Measurements from ENCODE around the gene ZNF667. TPM values are rescaled to one million over a fixed set of nuclear protein-coding genes. Genes with fewer than 3 reads are reported as not detected.
A peak's percentile ranks its signal among the peaks of the same experiment; 100 is the strongest.

Gene ZNF667
- total and polyA plus RNA-seq, 2 experiments from 2014 or later: 5.6 to 8.6 TPM

DNA sequence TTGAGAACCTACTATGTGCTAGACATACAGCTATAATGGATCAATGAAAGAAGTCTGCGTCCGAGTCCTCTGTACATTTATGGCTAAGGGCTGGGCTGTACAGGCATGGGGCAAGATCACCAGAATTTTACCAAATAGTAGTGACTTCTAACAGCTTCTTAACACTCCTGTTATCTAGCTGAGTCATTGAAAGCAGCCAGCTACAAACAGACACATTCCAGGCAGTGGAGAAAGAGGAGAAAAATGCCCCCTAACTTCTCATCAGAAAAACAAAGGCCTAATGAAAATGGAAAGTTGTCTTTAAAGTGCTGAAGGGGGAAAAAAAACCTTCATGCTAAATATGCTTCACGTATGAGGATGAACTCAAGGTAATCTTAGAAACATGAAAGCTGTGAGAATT lies 14.3 kb upstream of the ZNF667 start (continued):
- TF ChIP-seq, protein P1, sequence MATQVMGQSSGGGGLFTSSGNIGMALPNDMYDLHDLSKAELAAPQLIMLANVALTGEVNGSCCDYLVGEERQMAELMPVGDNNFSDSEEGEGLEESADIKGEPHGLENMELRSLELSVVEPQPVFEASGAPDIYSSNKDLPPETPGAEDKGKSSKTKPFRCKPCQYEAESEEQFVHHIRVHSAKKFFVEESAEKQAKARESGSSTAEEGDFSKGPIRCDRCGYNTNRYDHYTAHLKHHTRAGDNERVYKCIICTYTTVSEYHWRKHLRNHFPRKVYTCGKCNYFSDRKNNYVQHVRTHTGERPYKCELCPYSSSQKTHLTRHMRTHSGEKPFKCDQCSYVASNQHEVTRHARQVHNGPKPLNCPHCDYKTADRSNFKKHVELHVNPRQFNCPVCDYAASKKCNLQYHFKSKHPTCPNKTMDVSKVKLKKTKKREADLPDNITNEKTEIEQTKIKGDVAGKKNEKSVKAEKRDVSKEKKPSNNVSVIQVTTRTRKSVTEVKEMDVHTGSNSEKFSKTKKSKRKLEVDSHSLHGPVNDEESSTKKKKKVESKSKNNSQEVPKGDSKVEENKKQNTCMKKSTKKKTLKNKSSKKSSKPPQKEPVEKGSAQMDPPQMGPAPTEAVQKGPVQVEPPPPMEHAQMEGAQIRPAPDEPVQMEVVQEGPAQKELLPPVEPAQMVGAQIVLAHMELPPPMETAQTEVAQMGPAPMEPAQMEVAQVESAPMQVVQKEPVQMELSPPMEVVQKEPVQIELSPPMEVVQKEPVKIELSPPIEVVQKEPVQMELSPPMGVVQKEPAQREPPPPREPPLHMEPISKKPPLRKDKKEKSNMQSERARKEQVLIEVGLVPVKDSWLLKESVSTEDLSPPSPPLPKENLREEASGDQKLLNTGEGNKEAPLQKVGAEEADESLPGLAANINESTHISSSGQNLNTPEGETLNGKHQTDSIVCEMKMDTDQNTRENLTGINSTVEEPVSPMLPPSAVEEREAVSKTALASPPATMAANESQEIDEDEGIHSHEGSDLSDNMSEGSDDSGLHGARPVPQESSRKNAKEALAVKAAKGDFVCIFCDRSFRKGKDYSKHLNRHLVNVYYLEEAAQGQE (IDR thresholded peaks at IDR 0.05; ENCODE audit: unreplicated experiment): no peak

DNA sequence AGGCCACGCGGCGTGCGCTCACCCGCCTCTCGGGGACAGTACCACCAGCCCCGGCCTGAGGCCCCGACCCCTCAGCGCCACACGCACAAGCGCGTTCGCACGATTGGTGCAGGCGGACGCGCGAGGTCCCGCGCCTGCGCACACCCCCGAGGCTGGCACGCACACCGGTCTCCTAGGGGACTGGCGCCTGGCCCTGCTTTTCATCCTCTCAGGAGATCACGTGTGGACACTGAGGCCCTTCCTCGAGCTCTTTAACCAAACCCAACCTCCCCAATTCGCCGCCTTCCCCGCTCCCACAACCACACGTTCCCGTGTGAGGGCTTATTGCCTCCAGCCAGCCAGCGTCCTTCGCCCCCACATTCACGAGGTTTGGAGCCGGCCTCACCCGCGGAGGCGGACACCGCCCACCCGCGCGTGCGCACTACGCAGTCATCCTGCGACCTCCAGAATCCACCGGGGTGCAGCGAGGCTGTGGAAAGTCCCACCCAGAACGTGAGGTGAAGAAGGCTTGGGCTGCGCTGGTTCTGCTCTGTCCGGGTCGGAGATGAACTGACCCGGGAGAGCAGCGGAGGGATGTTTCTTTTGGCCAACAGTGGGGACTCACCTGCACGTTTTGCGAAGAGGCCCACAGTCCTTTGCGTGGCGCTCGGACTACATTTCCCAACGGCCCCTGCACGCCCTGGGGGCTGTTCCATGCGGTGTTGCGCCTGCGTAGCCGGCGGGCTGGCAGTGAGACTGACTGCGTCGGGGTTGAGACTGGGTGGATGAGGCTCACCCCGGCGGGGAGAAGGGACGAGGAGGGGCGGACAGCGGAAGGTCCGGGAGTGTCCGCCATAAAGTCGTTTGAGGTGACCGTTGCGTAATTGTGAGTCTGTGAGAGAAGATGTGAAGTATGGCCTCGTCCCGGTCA lies 539 bp upstream of the ZNF667 start:
- peak overlapping the region; percentile 91 for H3K4me3 Mint-ChIP-seq
- peak; percentile 90 for ATAC-seq
- DNase-seq (ENCODE audit: low spot score): peak; percentile 87
- peaks cover 79% of the 10 kb centered on the region for H3K79me2 ChIP-seq (replicated peaks; ENCODE audit: insufficient read depth)
- H3F3A ChIP-seq (replicated peaks; ENCODE audit: low read depth): no peaks in the 10 kb centered on the region
- TF ChIP-seq EZH2phosphoT487 (IDR thresholded peaks at IDR 0.05; ENCODE audit: unreplicated experiment) (no peak), POLR2AphosphoS5 (IDR thresholded peaks at IDR 0.05; ENCODE audit: low read depth) (peak; percentile 65), CREB1 (CRISPR knock-in tag; IDR thresholded peaks at IDR 0.05; ENCODE audit: low read depth) (no peak)
- TF ChIP-seq, protein P2, sequence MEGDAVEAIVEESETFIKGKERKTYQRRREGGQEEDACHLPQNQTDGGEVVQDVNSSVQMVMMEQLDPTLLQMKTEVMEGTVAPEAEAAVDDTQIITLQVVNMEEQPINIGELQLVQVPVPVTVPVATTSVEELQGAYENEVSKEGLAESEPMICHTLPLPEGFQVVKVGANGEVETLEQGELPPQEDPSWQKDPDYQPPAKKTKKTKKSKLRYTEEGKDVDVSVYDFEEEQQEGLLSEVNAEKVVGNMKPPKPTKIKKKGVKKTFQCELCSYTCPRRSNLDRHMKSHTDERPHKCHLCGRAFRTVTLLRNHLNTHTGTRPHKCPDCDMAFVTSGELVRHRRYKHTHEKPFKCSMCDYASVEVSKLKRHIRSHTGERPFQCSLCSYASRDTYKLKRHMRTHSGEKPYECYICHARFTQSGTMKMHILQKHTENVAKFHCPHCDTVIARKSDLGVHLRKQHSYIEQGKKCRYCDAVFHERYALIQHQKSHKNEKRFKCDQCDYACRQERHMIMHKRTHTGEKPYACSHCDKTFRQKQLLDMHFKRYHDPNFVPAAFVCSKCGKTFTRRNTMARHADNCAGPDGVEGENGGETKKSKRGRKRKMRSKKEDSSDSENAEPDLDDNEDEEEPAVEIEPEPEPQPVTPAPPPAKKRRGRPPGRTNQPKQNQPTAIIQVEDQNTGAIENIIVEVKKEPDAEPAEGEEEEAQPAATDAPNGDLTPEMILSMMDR (conservative IDR thresholded peaks at IDR 0.05; ENCODE audit: low read depth in 2 of 2): no peak
- TF ChIP-seq, protein P1 (IDR thresholded peaks at IDR 0.05; ENCODE audit: unreplicated experiment): no peak
- TF ChIP-seq, protein P3, sequence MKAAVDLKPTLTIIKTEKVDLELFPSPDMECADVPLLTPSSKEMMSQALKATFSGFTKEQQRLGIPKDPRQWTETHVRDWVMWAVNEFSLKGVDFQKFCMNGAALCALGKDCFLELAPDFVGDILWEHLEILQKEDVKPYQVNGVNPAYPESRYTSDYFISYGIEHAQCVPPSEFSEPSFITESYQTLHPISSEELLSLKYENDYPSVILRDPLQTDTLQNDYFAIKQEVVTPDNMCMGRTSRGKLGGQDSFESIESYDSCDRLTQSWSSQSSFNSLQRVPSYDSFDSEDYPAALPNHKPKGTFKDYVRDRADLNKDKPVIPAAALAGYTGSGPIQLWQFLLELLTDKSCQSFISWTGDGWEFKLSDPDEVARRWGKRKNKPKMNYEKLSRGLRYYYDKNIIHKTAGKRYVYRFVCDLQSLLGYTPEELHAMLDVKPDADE (IDR thresholded peaks at IDR 0.05): peak; percentile 73
- no peaks in the 10 kb centered on the region for H3K4me1 ChIP-seq (ENCODE audit: insufficient read depth)
- peak overlapping the region; percentile 83 for H3K4me3 ChIP-seq
- H3K9me2 ChIP-seq (ENCODE audit: insufficient read depth): no peaks in the 10 kb centered on the region
- peaks cover 11% of the 10 kb centered on the region for H3K27me3 Mint-ChIP-seq (ENCODE audit: insufficient read depth, low read depth, poor library complexity)
- no peaks in the 10 kb centered on the region for H3K4me1 Mint-ChIP-seq
- H3K27ac Mint-ChIP-seq: peak overlapping the region; percentile 94
- peaks cover 33% of the 10 kb centered on the region for H3K36me3 Mint-ChIP-seq (ENCODE audit: low read depth)
- H3K27ac ChIP-seq (ENCODE audit: low read depth): peak overlapping the region; percentile 83
- H2AFZ ChIP-seq: peak overlapping the region; percentile 91
- no peaks in the 10 kb centered on the region; the same call in 1 of the 2 replicates for H4K20me1 ChIP-seq (replicated peaks; ENCODE audit: insufficient read depth)
- H3K4me2 ChIP-seq: peak overlapping the region; percentile 82
- H3K36me3 ChIP-seq (ENCODE audit: insufficient read depth): no peaks in the 10 kb centered on the region
- H3K27me3 ChIP-seq (ENCODE audit: insufficient read depth): no peaks in the 10 kb centered on the region
- H3K9me3 Mint-ChIP-seq: peaks cover 96% of the 10 kb centered on the region
